ENCODE results near the gene TFB1M. TPM values are rescaled to one million over a fixed set of nuclear protein-coding genes. Genes with fewer than 3 reads are reported as not detected.

The TFB1M gene
- total RNA-seq, 1 donor from 2014 or later: 12.5 TPM

- Histone ChIP-seq H3K4me1 (ENCODE audit: control insufficient read depth in 3 of 3, insufficient read depth in 3 of 3, low read length in 3 of 3) (peaks cover 15 to 38% (median 28%) of the 10 kb centered on the region in 3 donors), H3K9ac (ENCODE audit: low read depth in 1 of 3, low read length in 3 of 3) (no peak overlapping the region), H3K36me3 (ENCODE audit: control insufficient read depth in 3 of 3, insufficient read depth in 3 of 3, low read length in 3 of 3) (peaks cover 0 to 3% (median 2%) of the 10 kb centered on the region in 3 donors), H3K27ac (ENCODE audit: low read depth, low read length) (no peak overlapping the region), H3K4me3 (ENCODE audit: low read length in 3 of 3) (no peak overlapping the region), H3K27me3 (ENCODE audit: control insufficient read depth in 3 of 3, insufficient read depth in 3 of 3, low read length in 3 of 3) (no peaks in the 10 kb centered on the region), H3K9me3 (ENCODE audit: control insufficient read depth in 3 of 3, low read length in 3 of 3) (no peaks in the 10 kb centered on the region)
These were observed 37.6 kb downstream of the TFB1M start for GRCh38 chr6:155276638-155277037.

- no peaks in the 10 kb centered on the region for H3K27me3 ChIP-seq (ENCODE audit: control insufficient read depth in 3 of 3, insufficient read depth in 3 of 3, low read length in 3 of 3)
- peak overlapping the region in 1 of 3 donors; percentile 10 for H3K9ac ChIP-seq (ENCODE audit: low read depth in 1 of 3, low read length in 3 of 3)
- H3K4me1 ChIP-seq (ENCODE audit: control insufficient read depth in 3 of 3, insufficient read depth in 3 of 3, low read length in 3 of 3): peaks cover 15 to 38% (median 28%) of the 10 kb centered on the region in 3 donors
- peaks cover 0 to 3% (median 2%) of the 10 kb centered on the region in 3 donors for H3K36me3 ChIP-seq (ENCODE audit: control insufficient read depth in 3 of 3, insufficient read depth in 3 of 3, low read length in 3 of 3)
- H3K9me3 ChIP-seq (ENCODE audit: control insufficient read depth in 3 of 3, low read length in 3 of 3): no peaks in the 10 kb centered on the region
- peak overlapping the region in 2 of 3 donors; percentile 15 to 42 for H3K4me3 ChIP-seq (ENCODE audit: low read length in 3 of 3)
- peak overlapping the region; percentile 20 for H3K27ac ChIP-seq (ENCODE audit: low read depth, low read length)
These were observed 38.3 kb downstream of the TFB1M start for GRCh38 chr6:155275808-155276480.

- Histone ChIP-seq H3K4me1 (ENCODE audit: control insufficient read depth in 3 of 3, insufficient read depth in 3 of 3, low read length in 3 of 3) (peaks cover 15 to 38% (median 28%) of the 10 kb centered on the region in 3 donors), H3K4me3 (ENCODE audit: low read length in 3 of 3) (no peak overlapping the region), H3K27ac (ENCODE audit: low read depth, low read length) (no peak overlapping the region), H3K9ac (ENCODE audit: low read depth in 1 of 3, low read length in 3 of 3) (no peak overlapping the region), H3K9me3 (ENCODE audit: control insufficient read depth in 3 of 3, low read length in 3 of 3) (no peaks in the 10 kb centered on the region), H3K36me3 (ENCODE audit: control insufficient read depth in 3 of 3, insufficient read depth in 3 of 3, low read length in 3 of 3) (peaks cover 0 to 2% (median 0%) of the 10 kb centered on the region in 3 donors), H3K27me3 (ENCODE audit: control insufficient read depth in 3 of 3, insufficient read depth in 3 of 3, low read length in 3 of 3) (no peaks in the 10 kb centered on the region)
These were observed 39.8 kb downstream of the TFB1M start for GRCh38 chr6:155274533-155274932.

- Histone ChIP-seq H3K9me3 (ENCODE audit: control insufficient read depth in 3 of 3, low read length in 3 of 3) (no peaks in the 10 kb centered on the region), H3K27ac (ENCODE audit: low read depth, low read length) (peak overlapping the region; percentile 3), H3K27me3 (ENCODE audit: control insufficient read depth in 3 of 3, insufficient read depth in 3 of 3, low read length in 3 of 3) (no peaks in the 10 kb centered on the region), H3K36me3 (ENCODE audit: control insufficient read depth in 3 of 3, insufficient read depth in 3 of 3, low read length in 3 of 3) (peaks cover 0 to 2% (median 0%) of the 10 kb centered on the region in 3 donors), H3K9ac (ENCODE audit: low read depth in 1 of 3, low read length in 3 of 3) (no peak overlapping the region), H3K4me3 (ENCODE audit: low read length in 3 of 3) (no peak overlapping the region), H3K4me1 (ENCODE audit: control insufficient read depth in 3 of 3, insufficient read depth in 3 of 3, low read length in 3 of 3) (peaks cover 15 to 38% (median 28%) of the 10 kb centered on the region in 3 donors)
These were observed 40.2 kb downstream of the TFB1M start for GRCh38 chr6:155274106-155274505.

- peaks cover 0 to 2% (median 0%) of the 10 kb centered on the region in 3 donors for H3K36me3 ChIP-seq (ENCODE audit: control insufficient read depth in 3 of 3, insufficient read depth in 3 of 3, low read length in 3 of 3)
- no peak overlapping the region for H3K4me3 ChIP-seq (ENCODE audit: low read length in 3 of 3)
- no peak overlapping the region for H3K9ac ChIP-seq (ENCODE audit: low read depth in 1 of 3, low read length in 3 of 3)
- no peaks in the 10 kb centered on the region for H3K27me3 ChIP-seq (ENCODE audit: control insufficient read depth in 3 of 3, insufficient read depth in 3 of 3, low read length in 3 of 3)
- H3K27ac ChIP-seq (ENCODE audit: low read depth, low read length): peak overlapping the region; percentile 42
- H3K9me3 ChIP-seq (ENCODE audit: control insufficient read depth in 3 of 3, low read length in 3 of 3): no peaks in the 10 kb centered on the region
- peaks cover 13 to 34% (median 26%) of the 10 kb centered on the region in 3 donors for H3K4me1 ChIP-seq (ENCODE audit: control insufficient read depth in 3 of 3, insufficient read depth in 3 of 3, low read length in 3 of 3)
These were observed 40.9 kb downstream of the TFB1M start for GRCh38 chr6:155273431-155273830.

GRCh38 chr6:155272353-155273232, 41.7 kb downstream of the TFB1M start:
- Histone ChIP-seq H3K36me3 (ENCODE audit: control insufficient read depth in 3 of 3, insufficient read depth in 3 of 3, low read length in 3 of 3) (peaks cover 0 to 2% (median 0%) of the 10 kb centered on the region in 3 donors), H3K27ac (ENCODE audit: low read depth, low read length) (peak overlapping the region; percentile 42), H3K4me1 (ENCODE audit: control insufficient read depth in 3 of 3, insufficient read depth in 3 of 3, low read length in 3 of 3) (peaks cover 11 to 29% (median 21%) of the 10 kb centered on the region in 3 donors), H3K4me3 (ENCODE audit: low read length in 3 of 3) (no peak overlapping the region), H3K9ac (ENCODE audit: low read depth in 1 of 3, low read length in 3 of 3) (no peak overlapping the region), H3K9me3 (ENCODE audit: control insufficient read depth in 3 of 3, low read length in 3 of 3) (no peaks in the 10 kb centered on the region), H3K27me3 (ENCODE audit: control insufficient read depth in 3 of 3, insufficient read depth in 3 of 3, low read length in 3 of 3) (no peaks in the 10 kb centered on the region)

GRCh38 chr6:155271145-155271544, 43.1 kb downstream of the TFB1M start:
- Histone ChIP-seq H3K9me3 (ENCODE audit: control insufficient read depth in 3 of 3, low read length in 3 of 3) (no peaks in the 10 kb centered on the region), H3K9ac (ENCODE audit: low read depth in 1 of 3, low read length in 3 of 3) (no peak overlapping the region), H3K36me3 (ENCODE audit: control insufficient read depth in 3 of 3, insufficient read depth in 3 of 3, low read length in 3 of 3) (peaks cover 0 to 2% (median 0%) of the 10 kb centered on the region in 3 donors), H3K4me3 (ENCODE audit: low read length in 3 of 3) (no peak overlapping the region), H3K4me1 (ENCODE audit: control insufficient read depth in 3 of 3, insufficient read depth in 3 of 3, low read length in 3 of 3) (peaks cover 11 to 29% (median 21%) of the 10 kb centered on the region in 3 donors), H3K27ac (ENCODE audit: low read depth, low read length) (no peak overlapping the region), H3K27me3 (ENCODE audit: control insufficient read depth in 3 of 3, insufficient read depth in 3 of 3, low read length in 3 of 3) (no peaks in the 10 kb centered on the region)

GRCh38 chr6:155270561-155271091, 43.7 kb downstream of the TFB1M start:
- Histone ChIP-seq H3K9ac (ENCODE audit: low read depth in 1 of 3, low read length in 3 of 3) (no peak overlapping the region), H3K4me1 (ENCODE audit: control insufficient read depth in 3 of 3, insufficient read depth in 3 of 3, low read length in 3 of 3) (peaks cover 8 to 25% (median 16%) of the 10 kb centered on the region in 3 donors), H3K9me3 (ENCODE audit: control insufficient read depth in 3 of 3, low read length in 3 of 3) (no peaks in the 10 kb centered on the region), H3K36me3 (ENCODE audit: control insufficient read depth in 3 of 3, insufficient read depth in 3 of 3, low read length in 3 of 3) (no peaks in the 10 kb centered on the region), H3K4me3 (ENCODE audit: low read length in 3 of 3) (no peak overlapping the region), H3K27me3 (ENCODE audit: control insufficient read depth in 3 of 3, insufficient read depth in 3 of 3, low read length in 3 of 3) (no peaks in the 10 kb centered on the region), H3K27ac (ENCODE audit: low read depth, low read length) (no peak overlapping the region)

GRCh38 chr6:155269765-155270164, 44.5 kb downstream of the TFB1M start:
- Histone ChIP-seq H3K36me3 (ENCODE audit: control insufficient read depth in 3 of 3, insufficient read depth in 3 of 3, low read length in 3 of 3) (no peaks in the 10 kb centered on the region), H3K4me3 (ENCODE audit: low read length in 3 of 3) (no peak overlapping the region), H3K9me3 (ENCODE audit: control insufficient read depth in 3 of 3, low read length in 3 of 3) (no peaks in the 10 kb centered on the region), H3K4me1 (ENCODE audit: control insufficient read depth in 3 of 3, insufficient read depth in 3 of 3, low read length in 3 of 3) (peaks cover 8 to 22% (median 13%) of the 10 kb centered on the region in 3 donors), H3K9ac (ENCODE audit: low read depth in 1 of 3, low read length in 3 of 3) (no peak overlapping the region), H3K27me3 (ENCODE audit: control insufficient read depth in 3 of 3, insufficient read depth in 3 of 3, low read length in 3 of 3) (no peaks in the 10 kb centered on the region), H3K27ac (ENCODE audit: low read depth, low read length) (no peak overlapping the region)

Measured in skeletal muscle tissue (tissue), 4 donors.